ENCODE data around the gene MAL.

Gene MAL

GRCh38 chr2:94984964-94985575 lies 40.4 kb upstream of the MAL start:
- TF ChIP-seq CTCF (IDR thresholded peaks at IDR 0.05), result no peak

- TF ChIP-seq CTCF (IDR thresholded peaks at IDR 0.05), result no peak
These were observed 39.9 kb upstream of the MAL start for GRCh38 chr2:94985636-94986035.

GRCh38 chr2:94986392-94986963 lies 39.0 kb upstream of the MAL start:
- TF ChIP-seq CTCF (IDR thresholded peaks at IDR 0.05), result peak; percentile 67

- no peak for TF ChIP-seq CTCF (IDR thresholded peaks at IDR 0.05)
These were observed 38.2 kb upstream of the MAL start for GRCh38 chr2:94987074-94988020.

GRCh38 chr2:94990956-94991355 lies 34.6 kb upstream of the MAL start:
- TF ChIP-seq CTCF (IDR thresholded peaks at IDR 0.05), result no peak

- TF ChIP-seq CTCF (IDR thresholded peaks at IDR 0.05), result no peak
These were observed 33.1 kb upstream of the MAL start for GRCh38 chr2:94992360-94992759.

- no peak for TF ChIP-seq CTCF (IDR thresholded peaks at IDR 0.05)
These were observed 32.1 kb upstream of the MAL start for GRCh38 chr2:94993176-94994062.
